ENCODE results near the gene GPR18.

The GPR18 gene

GRCh38 chr13:99207511-99207910 is 50.7 kb downstream of the GPR18 start:
- DNase-seq (ENCODE audit: low spot score) = no peak

- DNase-seq (ENCODE audit: low spot score) = no peak
Measured at GRCh38 chr13:99206873-99207272, 51.3 kb downstream of the GPR18 start.

- DNase-seq (ENCODE audit: low spot score) = no peak
Measured at GRCh38 chr13:99206226-99206625, 52.0 kb downstream of the GPR18 start.

- no peak for DNase-seq (ENCODE audit: low spot score)
Measured at GRCh38 chr13:99205621-99206220, 52.5 kb downstream of the GPR18 start.

All from AG20443 (cell line).